Kidney (tissue), 14 donors: Measurements from ENCODE around the gene SOX13. TPM values are rescaled to one million over a fixed set of nuclear protein-coding genes. Genes with fewer than 3 reads are reported as not detected.

ENCODE experiments used
- DNase-seq, 5 donors: peaks; one replicate each; pipeline ENCODE4 v3.0.0-alpha.2; 2013 to 2020
- FAIRE-seq: peaks from 2 replicates; lab custom pipeline; 2012; peaks lifted over from hg19 to GRCh38; lab: Jason Lieb, UNC
- H3K27ac ChIP-seq, 2 donors: one replicate each; pipeline ENCODE4 v1.7.0; 2013; ENCODE audit warnings: low read depth in 2 of 2, low read length in 2 of 2, inconsistent platforms in 1 of 2
- H3K27me3 ChIP-seq: one replicate; pipeline ENCODE4 v1.7.1; 2013; ENCODE audit warnings: low read length, inconsistent platforms; ENCODE audit not compliant: control insufficient read depth, insufficient read depth
- H3K36me3 ChIP-seq, 3 donors: one replicate each; pipeline versions ENCODE4 v1.7.0 to v1.7.1; 2013; ENCODE audit warnings: low read length in 3 of 3, control low read depth in 1 of 3, inconsistent platforms in 1 of 3; ENCODE audit not compliant: insufficient read depth in 3 of 3, control insufficient read depth in 2 of 3
- H3K4me1 ChIP-seq, 3 donors: one replicate each; pipeline versions ENCODE4 v1.7.0 to v1.7.1; 2013; ENCODE audit warnings: low read length in 3 of 3, inconsistent platforms in 1 of 3, low read depth in 1 of 3; ENCODE audit not compliant: control insufficient read depth in 2 of 3, insufficient read depth in 2 of 3
- H3K4me3 ChIP-seq, 3 donors: one replicate each; pipeline versions ENCODE4 v1.7.0 to v1.8.1; 2013; ENCODE audit warnings: low read length in 3 of 3, control low read depth in 1 of 3, inconsistent platforms in 1 of 3
- H3K9ac ChIP-seq, 3 donors: one replicate each; pipeline versions ENCODE4 v1.7.0 to v1.7.1; 2013; ENCODE audit warnings: low read length in 3 of 3, control low read depth in 1 of 3, inconsistent platforms in 1 of 3
- H3K9me3 ChIP-seq, 3 donors: one replicate each; pipeline versions ENCODE4 v1.7.0 to v1.7.1; 2013; ENCODE audit warnings: low read length in 3 of 3, control low read depth in 1 of 3, inconsistent platforms in 1 of 3; ENCODE audit not compliant: control insufficient read depth in 2 of 3, insufficient read depth in 1 of 3
- intact Hi-C: fragments of 100-400 bp; cut with DNase I; formaldehyde crosslinking; loops from one replicate; pipeline ENCODE4 v1.11.1; 2022
- polyA plus RNA-seq: library from polyadenylated mRNA; stranded (reverse); fragments of 350-450 nt; fragmentation: Illumina TruSeq; extraction: RNeasy Lipid Tissue Mini Kit (QIAGEN cat#74804); gene quantifications from one replicate; pipeline ENCODE4 v1.2.3, GENCODE V29; 2014; ENCODE audit warnings: low read depth, low replicate concordance; ENCODE audit not compliant: insufficient read depth
- total RNA-seq: library from RNA; stranded (reverse); fragmentation: NEBNext Ultra II Directional; extraction: Animal tissue kit (Norgen Biotek cat#: 25700); gene quantifications from one replicate; pipeline ENCODE4 v1.2.1, GENCODE V29; 2021
- TF ChIP-seq, protein P1 (sequence below): IDR thresholded peaks from 3 replicates; pipeline ENCODE4 v1.5.1; 2012; ENCODE audit warnings: mild to moderate bottlenecking, moderate library complexity, borderline replicate concordance; ENCODE audit not compliant: insufficient read depth; ENCODE audit errors: extremely low read depth
- donor health status: control.
- donor health status: control.
- donor health status: control.
- donor health status: control.
- donor health status: control.
- donor health status: DM: yes; HTN: yes; CAD: no.
- donor health status: Normal renal cell carcinoma (clear cell type).

SOX13 gene
- total and polyA plus RNA-seq, 2 donors from 2014 or later: 23.9 to 55.2 TPM

DNA sequence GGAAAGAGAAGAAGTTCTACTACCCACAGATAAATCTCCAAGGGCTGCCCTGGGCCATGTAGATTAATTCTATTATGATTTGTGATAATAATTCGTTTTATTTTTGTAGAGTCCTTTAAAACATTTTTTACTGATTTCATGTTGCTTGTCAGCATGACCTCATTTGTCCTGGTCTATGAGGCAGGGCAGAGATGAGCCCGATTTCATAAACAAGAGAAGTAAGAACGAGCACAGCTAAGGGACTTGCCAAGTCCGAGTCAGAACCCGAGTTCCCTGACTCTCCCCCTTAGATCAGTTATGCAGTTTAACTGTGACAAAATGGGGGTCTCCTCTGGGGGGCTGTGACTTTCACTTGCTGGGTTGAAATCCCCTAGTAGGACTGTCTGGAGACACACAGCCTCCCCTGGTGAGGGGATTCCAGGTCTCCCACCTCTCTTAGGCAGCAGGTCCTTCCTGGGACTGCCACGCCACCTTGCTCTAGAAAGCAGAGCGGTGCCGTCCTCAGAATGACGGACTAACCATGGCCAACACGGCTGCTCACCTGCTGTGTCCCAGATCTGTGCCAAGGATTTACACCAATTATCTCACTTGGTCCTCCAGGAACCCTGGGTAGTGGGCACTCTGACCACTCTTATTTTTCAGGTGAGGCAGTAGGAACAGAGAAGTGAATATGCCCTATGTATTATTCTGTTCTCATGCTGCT is 31.0 kb upstream of the SOX13 start:
- intact Hi-C loops: no loop called here
- H3K27ac ChIP-seq: peak overlapping the region; percentile 32 to 33
- H3K36me3 ChIP-seq: no peaks in the 10 kb centered on the region
- TF ChIP-seq, protein P1, sequence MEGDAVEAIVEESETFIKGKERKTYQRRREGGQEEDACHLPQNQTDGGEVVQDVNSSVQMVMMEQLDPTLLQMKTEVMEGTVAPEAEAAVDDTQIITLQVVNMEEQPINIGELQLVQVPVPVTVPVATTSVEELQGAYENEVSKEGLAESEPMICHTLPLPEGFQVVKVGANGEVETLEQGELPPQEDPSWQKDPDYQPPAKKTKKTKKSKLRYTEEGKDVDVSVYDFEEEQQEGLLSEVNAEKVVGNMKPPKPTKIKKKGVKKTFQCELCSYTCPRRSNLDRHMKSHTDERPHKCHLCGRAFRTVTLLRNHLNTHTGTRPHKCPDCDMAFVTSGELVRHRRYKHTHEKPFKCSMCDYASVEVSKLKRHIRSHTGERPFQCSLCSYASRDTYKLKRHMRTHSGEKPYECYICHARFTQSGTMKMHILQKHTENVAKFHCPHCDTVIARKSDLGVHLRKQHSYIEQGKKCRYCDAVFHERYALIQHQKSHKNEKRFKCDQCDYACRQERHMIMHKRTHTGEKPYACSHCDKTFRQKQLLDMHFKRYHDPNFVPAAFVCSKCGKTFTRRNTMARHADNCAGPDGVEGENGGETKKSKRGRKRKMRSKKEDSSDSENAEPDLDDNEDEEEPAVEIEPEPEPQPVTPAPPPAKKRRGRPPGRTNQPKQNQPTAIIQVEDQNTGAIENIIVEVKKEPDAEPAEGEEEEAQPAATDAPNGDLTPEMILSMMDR: no peak
- DNase-seq (no peak), FAIRE-seq (no peak)
- H3K4me3 ChIP-seq: no peak overlapping the region
- no peaks in the 10 kb centered on the region for H3K27me3 ChIP-seq
- no peak overlapping the region for H3K9ac ChIP-seq
- H3K9me3 ChIP-seq: no peaks in the 10 kb centered on the region
- H3K4me1 ChIP-seq: peaks cover 0 to 16% (median 11%) of the 10 kb centered on the region in 3 donors

DNA sequence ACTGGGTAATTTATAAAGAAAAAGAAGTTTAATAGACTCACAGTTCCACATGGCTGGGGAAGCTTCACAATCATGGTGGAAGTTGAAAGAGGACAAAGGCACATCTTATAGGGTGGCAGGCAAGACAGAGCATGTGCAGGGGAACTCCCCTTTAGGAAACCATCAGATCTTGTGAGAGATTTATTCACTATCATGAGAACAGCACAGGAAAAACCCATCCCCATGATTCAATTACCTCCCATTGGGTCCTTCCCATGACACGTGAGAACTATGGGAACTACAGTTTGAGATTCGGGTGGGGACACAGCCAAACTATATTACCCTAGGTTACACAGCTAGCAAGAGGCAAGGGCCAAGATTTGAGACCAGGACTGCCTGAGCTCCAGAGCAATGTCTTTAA is 30.4 kb upstream of the SOX13 start:
- Histone ChIP-seq H3K27ac (no peak overlapping the region), H3K4me1 (peaks cover 0 to 16% (median 11%) of the 10 kb centered on the region in 3 donors), H3K9ac (no peak overlapping the region), H3K9me3 (no peaks in the 10 kb centered on the region), H3K36me3 (no peaks in the 10 kb centered on the region), H3K4me3 (no peak overlapping the region), H3K27me3 (no peaks in the 10 kb centered on the region)
- FAIRE-seq (no peak), DNase-seq (no peak)
- TF ChIP-seq, protein P1: no peak
- intact Hi-C loops: no loop called here

DNA sequence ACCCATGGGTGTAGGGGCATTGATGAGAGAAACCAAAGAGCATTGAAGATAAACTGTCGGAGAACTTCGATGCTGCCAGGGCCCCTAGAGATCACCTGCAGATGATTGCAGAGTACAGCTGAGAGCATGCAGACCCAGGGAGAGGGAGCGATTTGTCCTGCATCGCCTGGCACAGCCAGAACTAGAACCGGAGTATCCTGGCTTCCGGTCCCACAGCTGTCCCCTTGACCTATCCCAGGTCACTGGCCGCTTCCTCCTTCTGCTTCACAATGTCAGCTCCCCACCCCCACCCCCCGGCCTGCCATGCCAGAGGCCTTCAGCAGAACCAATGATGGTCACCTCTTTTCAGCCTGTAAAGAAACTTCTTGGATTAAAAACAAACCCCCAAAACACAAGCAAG is 29.2 kb upstream of the SOX13 start:
- FAIRE-seq (no peak), DNase-seq (no peak)
- Histone ChIP-seq H3K27ac (no peak overlapping the region), H3K9ac (no peak overlapping the region), H3K4me3 (no peak overlapping the region), H3K4me1 (peaks cover 0 to 16% (median 11%) of the 10 kb centered on the region in 3 donors), H3K9me3 (no peaks in the 10 kb centered on the region), H3K36me3 (no peaks in the 10 kb centered on the region), H3K27me3 (no peaks in the 10 kb centered on the region)
- TF ChIP-seq, protein P1: no peak
- intact Hi-C loops: no loop called here
